SJCRH30 (cell line): ENCODE measurements around the gene NRF1. TPM values are rescaled to one million over a fixed set of nuclear protein-coding genes. Genes with fewer than 3 reads are reported as not detected.
A peak's percentile ranks its signal among the peaks of the same experiment; 100 is the strongest.

Source experiments
- DNase-seq, 2 experiments: peaks; one replicate each; pipeline ENCODE4 v3.0.0-alpha.2; 2015 to 2020
- H3K27ac ChIP-seq: fragments of 250-450 bp; sonication (Bioruptor Pico); 2 replicates; pipeline ENCODE4 v1.5.1; 2020; ENCODE audit warnings: mild to moderate bottlenecking, moderate library complexity
- H3K27me3 ChIP-seq: fragments of 250-450 bp; sonication (Bioruptor Pico); 2 replicates; pipeline ENCODE4 v1.5.1; 2020; ENCODE audit warnings: mild to moderate bottlenecking, moderate library complexity
- H3K36me3 ChIP-seq: fragments of 250-450 bp; sonication (Bioruptor Pico); 2 replicates; pipeline ENCODE4 v1.5.1; 2020; ENCODE audit warnings: mild to moderate bottlenecking, moderate library complexity
- H3K4me1 ChIP-seq: fragments of 250-450 bp; sonication (Bioruptor Pico); 2 replicates; pipeline ENCODE4 v1.5.1; 2020; ENCODE audit warnings: mild to moderate bottlenecking, moderate library complexity
- H3K4me3 ChIP-seq: fragments of 250-450 bp; sonication (Bioruptor Pico); 2 replicates; pipeline ENCODE4 v1.5.1; 2020; ENCODE audit warnings: mild to moderate bottlenecking, moderate library complexity
- H3K9me3 ChIP-seq: fragments of 250-450 bp; sonication (Bioruptor Pico); replicated peaks from 2 replicates; pipeline ENCODE4 v1.5.1; 2020; ENCODE audit warnings: mild to moderate bottlenecking, moderate library complexity
- total RNA-seq: library from RNA; depleted of rRNA; stranded (reverse); fragments of >200 nt; shearing (Covaris generic); gene quantifications from 2 replicates; pipeline ENCODE4 v1.2.3, GENCODE V29; 2014

NRF1 gene
- total RNA-seq, 1 experiment from 2014 or later, result 14.0 TPM

DNA sequence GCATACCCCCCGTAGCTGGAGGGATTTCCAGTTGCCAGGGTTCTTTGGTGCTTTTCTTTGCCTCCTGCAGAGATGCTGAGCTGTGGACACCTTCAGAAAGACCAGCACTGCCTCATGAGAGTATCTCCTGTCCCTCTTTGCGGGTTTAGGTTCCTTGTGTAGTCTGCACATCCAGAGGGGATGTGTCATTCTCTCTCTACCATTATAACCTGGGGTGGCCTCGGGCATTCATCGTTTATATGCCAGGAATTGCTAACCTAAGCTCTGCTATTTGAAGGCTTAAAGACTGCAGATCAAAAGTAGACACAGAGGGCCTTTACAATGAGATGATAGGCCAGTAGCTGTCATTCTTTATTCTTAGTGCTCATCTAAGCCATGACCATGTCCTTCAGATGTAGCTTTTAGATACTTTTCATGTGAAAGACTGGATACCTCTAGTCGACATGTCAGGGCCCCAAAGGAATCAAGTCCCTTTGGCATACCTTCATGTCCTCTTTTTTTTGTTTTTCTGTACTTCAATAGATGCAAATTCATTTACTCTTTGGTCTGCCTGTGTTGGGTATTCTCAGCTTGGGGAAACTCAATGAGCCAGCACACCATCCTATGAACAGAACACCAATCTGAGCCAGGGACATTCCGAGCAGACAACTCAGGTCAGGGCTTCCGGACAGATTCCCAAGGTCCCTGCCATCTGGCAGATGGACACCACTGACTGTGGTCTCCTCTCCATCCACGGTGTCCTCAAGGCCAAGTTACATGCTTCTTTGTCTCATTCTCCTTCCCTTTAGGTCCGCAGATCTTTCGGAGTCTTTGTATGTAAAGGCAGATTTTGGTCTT is 129.3 kb downstream of the NRF1 start:
- Histone ChIP-seq H3K27me3 (no peaks in the 10 kb centered on the region), H3K27ac (no peak overlapping the region), H3K36me3 (0 out of 2 replicates have a peak, but pooled peaks cover 3% of the 10 kb centered on the region), H3K4me3 (no peak overlapping the region), H3K9me3 (no peaks in the 10 kb centered on the region), H3K4me1 (peaks cover 18% of the 10 kb centered on the region)
- DNase-seq, result no peak

DNA sequence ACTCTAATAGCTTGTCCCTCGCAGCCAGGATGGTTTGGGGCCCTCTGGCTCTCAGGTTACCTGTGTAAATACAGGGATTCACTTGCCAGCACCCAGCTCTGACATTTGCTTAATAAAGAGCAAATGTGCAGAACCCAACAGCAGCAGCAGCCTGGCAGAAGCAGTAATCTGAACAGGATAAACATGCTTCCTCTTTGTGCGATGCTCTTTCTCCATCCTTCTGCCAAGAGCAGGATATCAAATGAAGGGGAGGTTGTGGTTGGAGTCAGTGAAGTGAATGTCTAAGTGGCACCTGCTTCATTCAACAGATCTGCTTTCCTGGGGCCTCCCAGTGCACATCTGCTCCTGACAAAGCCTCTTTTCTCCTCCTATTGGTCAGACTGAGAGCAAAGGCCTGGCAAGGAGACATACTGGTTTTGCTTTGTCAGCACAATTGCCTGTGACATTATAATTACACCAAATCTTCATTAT is 130.3 kb downstream of the NRF1 start:
- DNase-seq, result peak; percentile 78 to 95
- Histone ChIP-seq H3K27ac (no peak overlapping the region), H3K4me3 (no peak overlapping the region), H3K4me1 (peaks cover 28% of the 10 kb centered on the region), H3K27me3 (no peaks in the 10 kb centered on the region), H3K36me3 (no peaks in the 10 kb centered on the region; the same call in 1 of the 2 replicates), H3K9me3 (no peaks in the 10 kb centered on the region)

- no peaks in the 10 kb centered on the region for H3K27me3 ChIP-seq
- no peaks in the 10 kb centered on the region; the same call in 1 of the 2 replicates for H3K36me3 ChIP-seq
- H3K27ac ChIP-seq, result 0 out of 2 replicates have a peak overlapping the region, but pooled peaks have one; percentile 12
- no peak overlapping the region for H3K4me3 ChIP-seq
- H3K4me1 ChIP-seq, result peaks cover 33% of the 10 kb centered on the region
- no peaks in the 10 kb centered on the region for H3K9me3 ChIP-seq
- DNase-seq, result peak in 1 of 2 experiments; percentile 26
These were observed 130.7 kb downstream of the NRF1 start for GRCh38 chr7:129742256-129742655.

DNA sequence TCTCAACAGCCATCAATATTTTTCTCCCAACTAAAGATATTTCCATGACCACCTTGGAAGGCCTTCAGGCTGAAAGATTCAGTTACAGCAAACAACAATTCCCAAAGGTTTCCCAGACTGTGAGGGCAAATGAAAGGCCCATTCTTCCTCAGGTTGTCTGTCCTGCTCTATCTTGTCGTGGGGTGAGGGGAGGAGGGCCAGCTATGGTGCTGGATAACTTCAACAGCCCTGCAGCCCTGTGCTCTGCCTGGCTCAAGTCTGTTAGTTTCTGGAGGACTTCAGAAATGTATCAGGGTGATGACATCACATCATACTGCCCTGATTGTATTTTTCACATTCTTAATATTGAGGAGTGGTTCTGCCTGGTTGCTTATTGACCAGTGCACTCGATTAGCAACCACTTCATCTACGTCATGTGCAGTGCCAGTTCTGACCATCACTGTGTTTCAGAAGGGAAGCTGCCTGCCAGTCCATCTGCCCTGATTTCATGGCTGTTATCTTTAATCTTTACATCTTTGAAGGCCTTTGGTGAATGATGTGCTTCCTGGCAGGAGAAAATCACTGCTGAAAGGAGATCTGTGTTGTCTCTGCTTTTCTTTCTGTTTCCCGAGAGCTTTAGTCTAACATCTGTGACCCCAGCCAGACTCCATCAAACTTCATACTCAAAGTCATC is 135.5 kb downstream of the NRF1 start:
- no peaks in the 10 kb centered on the region for H3K27me3 ChIP-seq
- no peak overlapping the region for H3K4me3 ChIP-seq
- peaks cover 37% of the 10 kb centered on the region for H3K4me1 ChIP-seq
- DNase-seq, result peak; percentile 62 to 86
- H3K9me3 ChIP-seq, result no peaks in the 10 kb centered on the region
- H3K27ac ChIP-seq, result peak overlapping the region; percentile 72
- peaks cover 2% of the 10 kb centered on the region; the same call in 1 of the 2 replicates for H3K36me3 ChIP-seq

DNA sequence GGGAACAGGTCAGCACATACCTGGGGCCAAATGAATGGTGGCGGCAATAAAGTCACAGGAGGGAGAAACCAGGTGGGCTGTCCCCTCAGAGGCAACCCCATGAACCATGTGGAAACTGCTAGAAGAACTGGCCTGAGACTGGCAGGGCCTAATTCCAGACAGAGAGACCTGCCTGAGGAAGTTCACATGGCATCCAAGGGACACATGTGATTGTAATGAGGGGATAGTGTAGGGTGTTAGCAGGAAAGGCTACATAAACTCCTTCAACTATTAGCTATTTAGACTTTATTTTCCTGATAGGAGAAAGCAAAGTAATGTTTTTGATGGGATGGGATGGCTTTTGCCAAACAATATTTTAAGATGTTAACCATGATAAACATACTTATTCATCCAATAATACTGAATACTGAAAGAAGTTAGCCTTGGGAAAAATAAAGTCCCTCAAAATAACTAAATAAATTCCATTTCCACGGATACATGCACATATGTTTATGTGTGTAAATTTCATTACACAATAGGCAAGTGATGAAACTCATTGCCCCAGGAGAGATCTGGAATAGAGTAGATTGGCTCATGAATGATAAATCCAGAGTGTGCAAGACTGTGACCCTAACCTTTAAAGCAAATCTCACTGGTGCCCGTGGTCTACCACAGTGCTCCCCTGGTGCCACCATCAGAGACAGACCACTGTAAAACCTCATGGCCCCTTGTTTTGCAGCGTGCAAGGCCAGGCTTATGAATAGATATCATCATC is 137.0 kb downstream of the NRF1 start:
- peaks cover 32% of the 10 kb centered on the region for H3K4me1 ChIP-seq
- H3K27ac ChIP-seq, result no peak overlapping the region
- no peak overlapping the region for H3K4me3 ChIP-seq
- H3K36me3 ChIP-seq, result peaks cover 2% of the 10 kb centered on the region; the same call in 1 of the 2 replicates
- DNase-seq, result peak in 1 of 2 experiments; percentile 42
- H3K27me3 ChIP-seq, result no peaks in the 10 kb centered on the region
- H3K9me3 ChIP-seq, result no peaks in the 10 kb centered on the region

DNA sequence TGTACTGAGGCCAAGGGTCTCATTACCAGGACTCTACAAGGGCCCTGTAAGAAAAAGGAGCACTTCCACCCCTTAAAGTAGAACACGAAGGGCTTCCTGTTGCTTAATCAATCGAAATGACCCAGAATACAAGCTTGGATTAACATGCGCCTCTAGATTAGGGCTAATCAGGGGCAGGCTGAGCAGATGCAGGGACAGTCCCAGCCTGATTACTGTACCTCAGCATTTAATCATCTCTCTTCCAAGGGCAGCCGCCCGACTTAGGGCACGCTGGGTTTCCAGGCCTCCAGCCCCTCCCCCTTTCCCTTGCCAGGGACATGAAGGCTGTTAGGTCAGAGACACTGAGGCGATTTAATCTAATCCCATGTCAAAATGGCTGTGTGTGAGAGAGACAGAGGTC is 138.6 kb downstream of the NRF1 start:
- Histone ChIP-seq H3K4me1 (peaks cover 32% of the 10 kb centered on the region), H3K27ac (no peak overlapping the region), H3K9me3 (no peaks in the 10 kb centered on the region), H3K27me3 (no peaks in the 10 kb centered on the region), H3K4me3 (no peak overlapping the region), H3K36me3 (peaks cover 2% of the 10 kb centered on the region; the same call in 1 of the 2 replicates)
- no peak for DNase-seq

- DNase-seq, result no peak
- no peak overlapping the region for H3K27ac ChIP-seq
- H3K9me3 ChIP-seq, result no peaks in the 10 kb centered on the region
- peaks cover 31% of the 10 kb centered on the region for H3K4me1 ChIP-seq
- no peaks in the 10 kb centered on the region for H3K27me3 ChIP-seq
- H3K4me3 ChIP-seq, result no peak overlapping the region
- H3K36me3 ChIP-seq, result peaks cover 2% of the 10 kb centered on the region; the same call in 1 of the 2 replicates
These were observed 139.0 kb downstream of the NRF1 start for GRCh38 chr7:129750501-129750900.

DNA sequence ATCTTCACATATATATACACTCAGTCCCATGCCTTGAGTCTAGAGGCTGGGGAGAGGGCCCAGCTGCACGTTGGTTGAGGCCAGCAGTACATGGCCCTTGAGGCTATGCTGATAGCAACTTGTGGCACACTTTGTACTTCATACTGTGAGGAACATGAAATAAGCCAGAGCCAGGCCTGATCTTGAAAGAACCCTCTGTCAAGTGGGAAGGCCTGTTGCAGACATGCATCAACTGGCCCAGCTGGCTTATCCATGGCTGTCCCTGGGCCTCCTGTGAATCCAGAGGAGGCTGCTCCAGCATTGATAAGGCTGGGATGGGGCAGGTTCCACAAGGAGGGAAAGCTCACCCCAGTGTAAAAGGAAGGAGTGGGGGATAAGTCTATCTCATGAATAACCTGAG is 140.4 kb downstream of the NRF1 start:
- Histone ChIP-seq H3K27me3 (no peaks in the 10 kb centered on the region), H3K9me3 (no peaks in the 10 kb centered on the region), H3K4me1 (peaks cover 17% of the 10 kb centered on the region), H3K36me3 (peaks cover 2% of the 10 kb centered on the region; the same call in 1 of the 2 replicates), H3K4me3 (no peak overlapping the region), H3K27ac (no peak overlapping the region)
- DNase-seq, result no peak

GRCh38 chr7:129752760-129753159 is 141.2 kb downstream of the NRF1 start:
- no peaks in the 10 kb centered on the region for H3K9me3 ChIP-seq
- no peaks in the 10 kb centered on the region for H3K27me3 ChIP-seq
- DNase-seq, result no peak
- no peak overlapping the region for H3K4me3 ChIP-seq
- H3K36me3 ChIP-seq, result peaks cover 2% of the 10 kb centered on the region
- H3K27ac ChIP-seq, result no peak overlapping the region
- H3K4me1 ChIP-seq, result peaks cover 9% of the 10 kb centered on the region

DNA sequence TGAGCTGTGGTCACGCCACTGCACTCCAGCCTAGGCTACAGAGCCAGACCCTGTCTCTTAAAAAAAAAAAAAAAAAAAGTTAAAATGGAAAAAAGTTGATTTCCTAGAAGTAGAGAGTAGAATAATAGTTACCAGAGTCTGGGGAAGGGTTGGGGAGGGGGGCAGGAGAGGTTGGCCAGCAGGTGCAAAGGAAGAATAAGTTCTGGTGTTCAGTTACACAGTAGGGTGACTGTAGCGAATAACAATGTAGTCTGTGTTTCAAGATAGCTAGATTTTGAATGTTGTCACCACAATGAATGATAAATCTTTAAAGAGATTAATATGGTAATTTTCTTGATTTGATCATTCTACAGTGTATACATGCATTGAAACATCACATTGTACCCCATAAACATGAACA is 142.9 kb downstream of the NRF1 start:
- H3K27ac ChIP-seq, result no peak overlapping the region
- H3K36me3 ChIP-seq, result peaks cover 2% of the 10 kb centered on the region
- no peaks in the 10 kb centered on the region for H3K27me3 ChIP-seq
- DNase-seq, result peak in 1 of 2 experiments; percentile 54
- H3K4me1 ChIP-seq, result no peaks in the 10 kb centered on the region
- H3K4me3 ChIP-seq, result no peak overlapping the region
- H3K9me3 ChIP-seq, result no peaks in the 10 kb centered on the region

- Histone ChIP-seq H3K4me1 (no peaks in the 10 kb centered on the region), H3K36me3 (no peaks in the 10 kb centered on the region; the same call in none of the 2 replicates), H3K27me3 (no peaks in the 10 kb centered on the region), H3K9me3 (no peaks in the 10 kb centered on the region), H3K4me3 (no peak overlapping the region), H3K27ac (no peak overlapping the region)
- DNase-seq, result no peak
These were observed 146.5 kb downstream of the NRF1 start for GRCh38 chr7:129757991-129758390.

GRCh38 chr7:129762387-129762969 is 151.0 kb downstream of the NRF1 start:
- H3K4me3 ChIP-seq, result no peak overlapping the region
- no peak for DNase-seq
- no peaks in the 10 kb centered on the region for H3K27me3 ChIP-seq
- no peak overlapping the region for H3K27ac ChIP-seq
- no peaks in the 10 kb centered on the region for H3K9me3 ChIP-seq
- H3K36me3 ChIP-seq, result no peaks in the 10 kb centered on the region
- no peaks in the 10 kb centered on the region for H3K4me1 ChIP-seq

DNA sequence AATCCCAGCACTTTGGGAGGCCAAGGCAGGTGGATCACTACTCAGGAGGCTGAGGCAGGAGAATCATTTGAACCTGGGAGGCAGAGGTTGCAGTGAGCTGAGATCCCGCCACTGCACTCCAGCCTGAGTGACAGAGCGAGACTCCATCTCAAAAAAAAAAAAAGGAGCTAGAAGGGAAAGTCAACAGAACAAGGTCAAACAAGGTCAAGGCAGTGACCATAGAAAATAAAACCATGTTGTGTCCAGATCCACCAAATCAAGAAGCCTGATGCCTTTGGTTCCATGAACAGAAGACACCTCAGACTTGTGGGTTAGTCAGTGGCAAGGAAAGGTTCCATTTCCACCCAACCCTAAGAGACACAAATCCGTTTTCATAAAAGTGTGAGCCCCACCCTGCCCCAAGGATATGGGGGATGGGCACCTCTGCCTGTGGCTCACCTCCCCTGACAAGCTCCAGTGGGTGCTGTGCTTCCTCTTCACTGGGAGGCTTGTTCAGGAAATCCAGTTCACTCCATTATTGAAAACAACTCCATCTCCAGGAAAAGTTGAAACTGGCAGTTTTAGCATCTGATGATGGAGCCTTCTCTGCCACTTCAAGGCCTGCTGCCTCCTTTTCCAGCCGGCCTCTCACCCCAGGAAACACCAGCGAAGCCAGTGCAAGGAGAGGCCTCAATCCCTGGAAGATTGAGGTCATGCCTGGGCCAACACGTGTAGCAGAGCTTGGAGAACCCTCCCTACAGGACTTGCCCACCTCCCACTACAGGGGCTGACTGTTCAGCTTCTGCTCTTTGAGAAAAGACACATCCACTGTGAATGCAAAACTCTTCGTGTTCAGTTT is 152.9 kb downstream of the NRF1 start:
- no peak for DNase-seq

More for the DNA sequence above, 152.9 kb downstream of the NRF1 start:
- no peaks in the 10 kb centered on the region for H3K36me3 ChIP-seq
- no peak overlapping the region for H3K27ac ChIP-seq
- no peaks in the 10 kb centered on the region for H3K9me3 ChIP-seq
- H3K4me1 ChIP-seq, result no peaks in the 10 kb centered on the region
- H3K27me3 ChIP-seq, result no peaks in the 10 kb centered on the region
- no peak overlapping the region for H3K4me3 ChIP-seq
